GM10266 (cell line): ENCODE results near the gene CDCA4.

Source experiments
- DNase-seq: peaks from one replicate; pipeline ENCODE4 v3.0.0; 2012; ENCODE audit errors: extremely low spot score
- TF ChIP-seq, protein P1 (sequence below): IDR thresholded peaks from 2 replicates; pipeline ENCODE4 v1.5.1; 2012; ENCODE audit warnings: mild to moderate bottlenecking, low read depth; ENCODE audit not compliant: control insufficient read depth, insufficient read depth; ENCODE audit errors: missing control alignments

CDCA4 gene

DNA sequence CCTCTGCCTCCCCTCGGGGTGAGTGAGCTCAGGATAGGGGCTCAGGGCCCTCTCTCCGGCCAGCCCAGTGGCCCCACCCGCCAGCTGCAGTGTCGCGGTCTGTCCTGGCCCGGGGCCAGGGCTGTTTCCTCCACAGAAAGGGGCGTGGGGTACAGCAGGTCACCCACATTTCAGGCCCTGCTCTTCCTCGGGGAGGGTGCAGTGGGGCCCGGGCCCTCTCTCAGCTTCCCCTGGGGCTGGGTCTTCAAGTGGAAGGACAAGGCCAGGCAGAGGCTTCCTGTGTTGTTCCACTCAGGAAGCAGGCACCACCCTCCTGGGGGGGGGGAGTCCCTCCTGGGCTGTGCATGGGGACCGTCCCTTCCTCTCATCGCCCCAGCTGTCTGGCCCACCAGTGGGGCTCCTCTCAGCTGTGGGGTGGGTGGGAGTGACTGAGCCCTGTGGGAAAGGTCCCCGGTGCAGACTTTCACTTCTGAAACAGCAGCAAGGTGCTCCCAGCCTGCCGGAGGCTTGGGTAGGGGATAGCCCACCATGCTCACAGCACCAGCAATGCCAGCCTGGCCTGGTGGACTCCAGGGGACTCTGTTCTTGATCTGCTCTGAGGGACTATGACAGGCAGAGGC lies 40.7 kb upstream of the CDCA4 start:
- peak; percentile 74 for DNase-seq
- TF ChIP-seq, protein P1, sequence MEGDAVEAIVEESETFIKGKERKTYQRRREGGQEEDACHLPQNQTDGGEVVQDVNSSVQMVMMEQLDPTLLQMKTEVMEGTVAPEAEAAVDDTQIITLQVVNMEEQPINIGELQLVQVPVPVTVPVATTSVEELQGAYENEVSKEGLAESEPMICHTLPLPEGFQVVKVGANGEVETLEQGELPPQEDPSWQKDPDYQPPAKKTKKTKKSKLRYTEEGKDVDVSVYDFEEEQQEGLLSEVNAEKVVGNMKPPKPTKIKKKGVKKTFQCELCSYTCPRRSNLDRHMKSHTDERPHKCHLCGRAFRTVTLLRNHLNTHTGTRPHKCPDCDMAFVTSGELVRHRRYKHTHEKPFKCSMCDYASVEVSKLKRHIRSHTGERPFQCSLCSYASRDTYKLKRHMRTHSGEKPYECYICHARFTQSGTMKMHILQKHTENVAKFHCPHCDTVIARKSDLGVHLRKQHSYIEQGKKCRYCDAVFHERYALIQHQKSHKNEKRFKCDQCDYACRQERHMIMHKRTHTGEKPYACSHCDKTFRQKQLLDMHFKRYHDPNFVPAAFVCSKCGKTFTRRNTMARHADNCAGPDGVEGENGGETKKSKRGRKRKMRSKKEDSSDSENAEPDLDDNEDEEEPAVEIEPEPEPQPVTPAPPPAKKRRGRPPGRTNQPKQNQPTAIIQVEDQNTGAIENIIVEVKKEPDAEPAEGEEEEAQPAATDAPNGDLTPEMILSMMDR: no peak

DNA sequence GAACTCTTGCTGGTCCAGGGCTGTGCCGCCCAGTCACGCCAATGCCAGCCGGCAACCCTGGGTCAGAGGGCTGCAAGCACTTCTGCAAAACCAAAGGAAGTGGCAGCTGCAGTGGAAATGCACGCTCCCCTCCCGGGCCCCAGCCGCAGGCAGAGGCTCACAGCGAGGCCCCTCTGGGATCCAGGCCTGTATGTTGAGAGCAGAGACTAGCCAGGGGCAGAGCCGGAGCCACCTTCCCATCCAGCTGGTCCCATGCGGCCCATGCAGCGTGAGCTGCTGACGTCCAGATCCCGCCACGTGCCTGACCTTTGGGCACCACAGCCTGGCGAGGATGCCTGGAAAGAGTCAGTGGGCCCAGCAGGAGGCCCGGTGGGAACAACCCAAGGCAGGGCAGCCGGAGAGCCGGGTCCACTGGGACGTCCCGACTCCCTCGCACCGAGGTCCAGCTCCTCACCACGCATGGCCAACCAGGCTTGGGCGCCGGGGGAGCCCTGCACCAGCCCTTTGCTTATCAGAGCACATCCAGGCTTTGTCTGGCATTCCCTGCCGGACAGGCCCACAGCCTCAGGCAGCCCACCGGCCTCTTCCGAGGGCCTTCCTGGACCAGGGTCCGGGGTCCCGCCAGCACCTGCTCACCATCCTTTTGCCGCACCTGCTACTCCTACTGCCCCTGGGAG lies 40.0 kb upstream of the CDCA4 start:
- DNase-seq: no peak
- TF ChIP-seq, protein P1: no peak

DNA sequence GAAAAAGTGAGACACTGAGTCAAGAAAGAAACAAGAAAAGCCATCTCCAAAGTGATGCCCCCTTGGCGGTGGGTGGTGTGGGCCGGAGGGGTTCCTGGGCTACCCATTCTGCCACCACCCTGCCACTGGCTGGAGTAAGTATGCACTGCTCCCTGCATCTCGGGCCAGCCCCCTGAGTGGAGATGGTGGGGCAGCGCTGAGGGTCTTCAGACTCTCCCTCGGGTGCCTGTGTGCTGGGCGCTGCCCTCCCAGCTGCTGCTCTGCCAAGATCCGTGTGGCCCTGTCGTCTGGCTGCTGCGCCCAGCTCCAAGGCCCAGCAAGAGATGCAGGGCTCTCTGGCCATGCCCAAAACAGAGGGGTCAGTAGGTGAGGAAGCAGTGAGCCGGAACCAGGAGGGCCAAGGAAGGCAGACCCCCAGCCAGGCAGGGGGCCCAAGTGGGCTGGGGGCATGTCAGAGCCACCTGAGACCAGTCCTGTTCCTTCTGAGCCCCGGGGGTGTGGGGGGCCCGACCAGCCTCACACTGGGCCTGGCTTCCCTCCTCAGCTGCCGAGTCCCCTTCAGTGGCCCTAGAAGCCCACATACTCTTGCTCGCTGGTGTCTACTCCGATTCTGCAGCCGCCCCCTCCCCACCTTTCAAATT lies 39.2 kb upstream of the CDCA4 start:
- TF ChIP-seq, protein P1: no peak
- DNase-seq: no peak

DNA sequence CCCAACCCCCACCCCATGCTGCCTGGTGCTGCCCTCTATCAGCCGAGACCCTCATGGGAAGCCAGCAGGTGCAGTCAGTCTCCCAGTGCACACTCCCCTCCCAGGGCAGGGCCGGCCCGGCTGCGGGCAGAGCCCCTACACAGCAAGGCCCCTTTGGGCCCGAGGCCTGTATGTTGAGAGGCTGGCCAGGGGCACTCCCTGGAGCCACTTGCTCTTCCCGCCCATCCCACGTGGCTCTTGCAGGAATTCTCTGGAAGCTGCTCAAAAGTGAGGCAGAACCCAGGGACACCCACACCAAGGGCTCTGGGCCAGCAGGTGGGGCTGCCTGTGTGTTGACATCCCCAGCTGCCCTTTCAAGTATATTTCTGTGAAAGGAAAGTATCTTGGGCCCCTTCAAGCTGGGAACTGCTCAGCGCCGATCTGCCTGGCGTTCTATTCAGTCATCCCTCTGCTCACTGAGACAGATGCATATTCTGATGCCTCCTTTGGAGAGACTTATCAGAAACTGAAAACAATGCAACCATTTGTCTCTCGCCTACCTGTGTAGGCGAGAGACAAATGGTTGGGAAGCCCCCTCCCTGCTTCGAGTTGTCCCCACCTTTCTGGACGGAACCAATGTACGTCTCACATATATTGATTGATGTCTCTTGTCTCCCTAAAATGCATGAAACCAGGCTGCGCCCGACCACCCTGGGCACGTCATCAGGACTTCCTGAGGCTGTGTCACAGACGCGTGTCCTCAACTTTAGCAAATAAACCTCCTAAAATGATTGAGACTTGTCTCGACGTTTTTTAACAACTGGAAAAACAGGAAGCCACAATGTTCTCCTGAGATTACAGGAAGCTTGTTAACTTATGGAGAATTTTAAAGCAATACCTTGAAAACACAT lies 38.4 kb upstream of the CDCA4 start:
- no peak for DNase-seq
- TF ChIP-seq, protein P1: peak; percentile 32

DNA sequence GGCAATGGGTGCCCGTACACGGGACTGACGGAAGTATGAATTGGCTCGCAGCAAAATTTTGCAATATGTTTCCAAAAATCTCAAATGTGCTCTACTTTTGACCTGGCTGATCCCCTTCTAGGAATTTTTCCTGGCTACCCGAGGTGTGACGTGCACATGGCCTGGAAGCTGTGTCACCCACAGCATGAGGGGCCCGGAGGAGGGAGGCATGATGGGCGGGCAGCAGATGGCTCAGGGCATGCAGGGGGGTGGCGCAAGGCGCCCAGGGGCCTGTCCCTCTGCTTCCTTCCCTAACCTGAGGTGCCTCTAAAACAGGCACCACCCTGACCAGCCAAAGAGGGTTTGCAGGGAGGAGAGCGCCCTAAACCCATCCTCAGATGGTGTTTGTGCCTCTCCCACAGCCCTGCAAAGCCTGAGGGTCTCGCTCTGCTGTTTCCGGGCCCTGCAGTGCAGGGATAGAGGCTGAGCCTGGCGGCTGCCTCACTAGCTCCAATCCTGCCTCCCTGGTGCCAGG lies 37.7 kb upstream of the CDCA4 start:
- TF ChIP-seq, protein P1: no peak

DNA sequence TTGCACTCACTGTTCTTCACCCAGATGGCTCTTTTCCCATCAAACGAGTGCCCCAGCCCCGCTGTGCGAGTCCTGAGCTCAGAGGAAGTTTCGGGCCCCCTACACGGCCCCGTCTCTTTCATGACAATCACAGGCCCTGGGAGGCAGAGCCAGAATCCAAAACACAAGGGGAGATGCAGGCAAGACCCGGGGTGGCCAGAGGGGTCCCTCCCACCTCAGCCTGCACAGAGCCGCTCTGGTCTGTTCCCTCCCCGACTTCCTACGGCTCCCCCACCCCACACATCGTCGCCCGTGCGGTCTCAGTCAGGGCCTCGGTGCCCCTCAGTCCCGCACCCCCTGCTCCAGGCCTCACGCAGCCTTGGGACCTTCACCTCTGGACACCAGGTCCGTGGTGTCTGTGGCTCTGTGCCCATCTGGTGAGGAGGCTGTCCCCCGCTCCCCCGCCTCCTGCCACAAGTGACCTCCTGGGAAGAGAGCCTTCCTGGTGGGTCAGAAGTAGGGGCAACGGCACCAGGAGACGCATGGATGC lies 35.5 kb upstream of the CDCA4 start:
- no peak for DNase-seq
- TF ChIP-seq, protein P1: no peak

More for the DNA sequence above, 37.7 kb upstream of the CDCA4 start:
- no peak for DNase-seq
